ENCODE data around the gene GPR155.

GRCh38 chr2:174428214-174428613, 58.6 kb downstream of the GPR155 start:
- TF ChIP-seq YY1 (IDR thresholded peaks at IDR 0.05; ENCODE audit: insufficient read depth, insufficient read length) (no peak), ZNF274 (IDR thresholded peaks at IDR 0.05; ENCODE audit: low read depth, low read length) (no peak), SUZ12 (IDR thresholded peaks at IDR 0.05; ENCODE audit: extremely low read depth, insufficient read depth, insufficient read length) (no peak)
